HG02938 (cell line): ENCODE measurements around the gene FFAR1.
"Not testable (repeated sequence)": the region's sequence is repeated elsewhere in the genome, so short reads cannot be mapped to it uniquely, and the experiment has no call there.

Experiments used
- ATAC-seq: cut with Tn5 transposase; IDR thresholded peaks from one replicate; pipeline ENCODE4 v1.9.1; 2021; ENCODE audit warnings: mild to moderate bottlenecking, moderate library complexity; ENCODE audit not compliant: unreplicated experiment

The FFAR1 gene

DNA sequence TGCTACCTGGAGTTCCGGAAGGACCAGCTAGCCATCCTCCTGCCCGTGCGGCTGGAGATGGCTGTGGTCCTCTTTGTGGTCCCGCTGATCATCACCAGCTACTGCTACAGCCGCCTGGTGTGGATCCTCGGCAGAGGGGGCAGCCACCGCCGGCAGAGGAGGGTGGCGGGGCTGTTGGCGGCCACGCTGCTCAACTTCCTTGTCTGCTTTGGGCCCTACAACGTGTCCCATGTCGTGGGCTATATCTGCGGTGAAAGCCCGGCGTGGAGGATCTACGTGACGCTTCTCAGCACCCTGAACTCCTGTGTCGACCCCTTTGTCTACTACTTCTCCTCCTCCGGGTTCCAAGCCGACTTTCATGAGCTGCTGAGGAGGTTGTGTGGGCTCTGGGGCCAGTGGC lies 11.7 kb downstream of the FFAR1 start:
- not testable (repeated sequence) for ATAC-seq

DNA sequence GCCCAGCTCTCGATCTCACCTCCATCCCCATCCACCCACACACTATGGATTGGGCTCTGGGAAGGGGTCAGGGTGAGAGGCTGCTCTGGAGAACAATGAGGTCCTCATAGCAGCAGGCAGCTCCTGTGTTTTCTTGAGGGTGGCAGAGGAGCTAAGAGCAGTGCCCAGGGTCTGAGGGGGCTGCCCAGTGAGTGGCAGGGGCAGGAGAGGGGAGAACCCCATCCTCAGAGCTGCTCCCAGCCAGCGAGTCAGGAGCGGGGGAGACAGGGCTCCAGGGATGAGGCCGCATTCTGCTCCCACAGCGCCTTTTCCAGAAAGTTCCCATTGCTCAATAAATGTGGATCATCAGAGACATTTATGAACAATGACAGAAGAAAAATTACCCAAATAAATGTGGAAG lies 12.4 kb downstream of the FFAR1 start:
- ATAC-seq: not testable (repeated sequence)

DNA sequence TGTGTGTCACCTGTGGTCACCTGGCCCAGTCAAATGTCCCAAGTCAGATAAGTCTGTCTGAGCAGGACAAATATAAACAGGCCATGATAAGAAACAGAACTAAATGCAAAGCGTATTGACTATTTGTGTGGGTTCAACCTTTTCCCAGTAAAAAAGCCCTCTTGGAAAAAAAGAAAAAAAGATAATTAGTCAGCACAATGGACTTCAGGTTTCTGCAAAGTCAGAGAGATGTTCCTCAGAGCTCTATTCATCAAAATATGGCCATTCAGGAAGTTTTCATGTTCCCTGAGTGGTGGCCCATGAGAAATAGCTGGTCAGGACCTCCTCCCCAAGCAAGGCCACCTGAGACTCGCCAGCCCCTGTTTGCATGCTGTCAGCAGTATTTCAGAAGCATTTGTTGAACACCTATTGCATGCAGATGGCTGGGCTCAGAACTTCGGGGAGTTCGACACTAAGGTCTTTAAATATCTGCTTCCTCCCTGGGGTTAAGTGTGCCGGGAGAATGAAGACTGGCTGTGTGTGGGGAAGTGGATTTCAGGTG lies 13.2 kb downstream of the FFAR1 start:
- ATAC-seq: no peak

DNA sequence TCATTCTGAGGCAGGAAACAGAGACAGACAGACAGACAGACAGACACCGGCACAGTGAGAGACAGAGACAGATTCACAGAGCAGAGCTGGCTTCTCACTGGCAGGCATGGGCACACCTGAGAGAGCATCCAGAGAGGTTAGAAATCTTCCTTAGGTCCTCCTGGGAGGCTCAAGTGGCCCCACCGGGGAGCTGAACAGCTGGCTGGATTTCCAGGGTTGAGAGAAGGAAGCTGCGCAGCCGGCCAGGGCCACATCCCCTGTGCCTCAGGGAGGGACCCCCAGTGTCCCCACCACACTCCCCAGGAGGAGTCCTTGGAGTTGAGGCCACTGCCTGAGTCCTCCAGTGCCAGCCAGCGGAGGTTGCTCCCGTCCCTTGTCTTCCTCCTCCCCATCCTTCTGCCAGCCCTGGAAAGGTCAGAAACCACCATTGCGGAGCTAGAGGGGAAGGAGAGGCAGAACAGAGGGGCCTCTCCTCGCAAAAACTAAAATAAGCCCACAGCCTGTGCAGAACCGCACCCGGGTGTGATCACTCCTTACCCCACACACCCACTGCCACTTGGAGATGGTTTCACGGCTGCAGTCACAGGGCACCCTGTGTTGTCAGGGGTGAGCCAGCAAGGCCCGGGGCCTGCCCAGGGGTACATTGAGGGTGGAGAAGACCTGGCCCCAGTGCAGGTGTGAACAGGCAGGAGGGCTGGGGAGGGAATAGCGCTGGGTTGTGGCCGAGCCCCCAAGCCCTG lies 14.7 kb downstream of the FFAR1 start:
- no peak for ATAC-seq

DNA sequence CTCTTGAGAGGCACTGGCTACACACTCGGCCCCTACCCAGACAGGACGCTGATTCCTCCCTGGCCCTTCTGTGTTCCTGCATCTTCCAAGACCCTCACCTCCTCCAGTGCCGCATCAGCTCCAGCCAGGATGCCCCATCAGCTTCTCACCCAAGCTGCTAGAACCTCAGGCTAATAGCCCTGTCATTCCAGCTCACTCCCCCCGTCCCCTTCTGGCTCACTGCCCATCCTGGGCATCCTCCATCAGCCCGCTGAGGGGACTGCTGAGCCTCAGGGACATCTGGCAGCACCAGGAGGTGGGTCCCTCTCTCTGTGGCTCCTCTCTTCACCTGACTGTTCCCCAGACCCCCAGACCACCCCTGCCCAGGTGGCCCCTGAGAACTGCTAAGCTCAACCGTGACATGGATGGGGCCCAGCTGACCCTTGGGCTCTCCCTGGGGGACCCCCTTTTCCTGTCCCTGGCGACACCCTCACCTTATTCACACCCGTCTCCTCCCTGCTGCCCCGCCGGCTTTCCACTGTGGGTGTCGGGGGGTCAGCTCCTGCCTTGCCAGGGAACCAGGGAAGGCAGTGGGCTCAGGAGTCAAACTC lies 15.4 kb downstream of the FFAR1 start:
- ATAC-seq: no peak

DNA sequence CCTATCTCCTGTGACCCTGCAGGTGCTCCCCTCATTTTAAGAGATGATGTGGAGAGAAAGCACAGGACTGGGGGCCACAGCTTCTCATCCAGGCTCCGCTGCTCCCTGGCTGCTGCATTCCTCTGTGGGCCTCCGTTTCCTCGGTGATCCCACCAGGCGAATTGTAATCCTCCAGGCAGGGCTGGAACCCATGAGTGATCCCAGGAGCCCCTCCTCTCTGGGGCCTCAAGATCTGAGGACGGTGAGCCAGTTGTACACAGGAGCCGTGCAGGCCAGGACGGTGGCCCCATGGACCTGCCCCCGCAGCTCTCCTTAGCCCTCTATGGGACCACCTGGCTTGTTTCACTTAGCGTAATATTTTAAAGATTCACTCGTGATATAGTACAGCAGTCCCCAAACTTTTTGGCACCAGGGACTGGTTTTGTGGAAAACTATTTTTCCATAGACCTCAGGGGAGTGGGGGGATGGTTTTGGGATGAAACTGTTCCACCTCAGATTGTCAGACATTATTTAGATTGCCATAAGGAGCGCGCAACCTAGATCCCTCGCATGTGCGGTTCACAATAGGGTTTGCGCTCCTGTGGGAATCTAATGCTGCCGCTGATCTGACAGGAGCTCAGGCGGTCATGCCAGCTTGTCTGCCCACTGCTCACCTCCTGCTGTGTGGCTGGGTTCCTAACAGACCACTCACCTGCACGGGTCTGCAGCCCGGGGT lies 16.2 kb downstream of the FFAR1 start:
- ATAC-seq: no peak

DNA sequence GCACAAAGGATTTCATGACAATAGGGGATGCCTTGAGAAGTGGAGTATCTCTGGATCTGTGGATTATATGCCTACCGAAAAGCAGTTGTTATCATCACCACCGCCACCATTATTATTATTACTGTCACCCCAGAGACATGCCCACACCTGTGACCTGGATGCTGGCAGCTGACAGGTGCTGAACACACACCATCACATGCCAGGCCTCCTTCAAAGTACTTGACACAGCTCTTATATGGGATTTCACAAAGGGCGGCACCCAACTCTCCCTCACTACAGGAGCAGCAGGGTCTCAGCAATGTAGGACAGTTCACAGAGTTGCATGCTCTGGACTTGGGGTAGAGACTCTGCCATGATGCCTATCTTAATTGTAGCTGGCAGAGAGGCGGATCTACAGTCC lies 17.6 kb downstream of the FFAR1 start:
- ATAC-seq: no peak

DNA sequence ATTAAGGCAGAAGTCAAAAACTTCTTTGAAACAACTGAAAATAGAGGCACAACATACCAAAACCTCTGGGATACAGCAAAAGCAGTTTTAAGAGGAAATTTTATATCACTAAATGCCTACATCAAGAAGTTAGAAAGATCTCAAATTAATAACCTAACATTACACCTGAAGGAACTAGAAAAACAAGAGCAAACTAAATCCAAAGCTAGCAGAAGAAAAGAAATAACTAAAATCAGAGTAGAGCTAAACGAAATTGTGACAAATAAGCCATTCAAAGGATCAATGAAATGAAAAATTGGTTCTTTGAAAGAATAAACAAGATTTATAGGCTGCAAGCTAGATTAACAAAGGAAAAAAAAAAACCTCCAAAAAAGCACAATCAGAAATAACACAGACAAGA lies 20.7 kb downstream of the FFAR1 start:
- no peak for ATAC-seq

DNA sequence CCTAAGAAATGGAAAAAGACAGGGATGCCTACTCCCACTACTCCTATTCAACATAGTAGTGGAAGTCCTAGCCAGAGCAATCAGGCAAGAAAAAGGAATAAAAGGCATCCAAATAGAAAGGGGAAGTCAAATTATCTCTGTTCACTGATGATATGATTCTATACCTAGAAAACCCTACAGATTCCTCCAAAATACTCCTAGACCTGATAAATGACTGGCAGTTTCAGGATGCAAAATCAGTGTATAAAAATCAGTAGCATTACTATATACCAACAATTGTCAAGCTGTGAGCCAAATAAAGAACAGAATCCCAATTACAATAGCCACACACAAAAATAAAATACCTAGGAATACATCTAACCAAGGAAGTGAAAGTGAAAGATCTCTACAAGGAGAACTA lies 21.8 kb downstream of the FFAR1 start:
- no peak for ATAC-seq

DNA sequence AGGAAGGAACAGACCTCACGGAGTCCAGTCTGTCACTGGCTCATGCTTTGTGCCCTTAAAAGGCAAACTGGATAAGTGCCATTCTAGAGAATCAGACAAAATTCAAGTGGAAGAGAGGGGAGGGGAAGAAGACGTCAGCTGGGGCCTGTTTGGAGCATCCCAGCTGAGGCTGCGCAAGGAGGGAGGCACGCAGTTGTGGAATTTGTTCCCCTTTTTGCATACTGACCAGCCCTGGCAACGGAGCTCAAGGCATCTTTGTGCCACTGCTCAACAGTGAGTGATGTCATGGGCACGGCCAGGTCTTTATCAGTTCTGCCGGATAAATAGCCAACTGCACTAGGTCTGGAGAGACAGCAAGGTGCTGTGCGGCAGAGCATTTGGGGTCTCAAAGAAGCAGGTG lies 23.0 kb downstream of the FFAR1 start, which contains the start of gene GPR42:
Gene GPR42 (plus strand): TSS at position 347 of the 400 bp plus-strand sequence. CDS start 292 bp downstream, outside the sequence.
- ATAC-seq: no peak

DNA sequence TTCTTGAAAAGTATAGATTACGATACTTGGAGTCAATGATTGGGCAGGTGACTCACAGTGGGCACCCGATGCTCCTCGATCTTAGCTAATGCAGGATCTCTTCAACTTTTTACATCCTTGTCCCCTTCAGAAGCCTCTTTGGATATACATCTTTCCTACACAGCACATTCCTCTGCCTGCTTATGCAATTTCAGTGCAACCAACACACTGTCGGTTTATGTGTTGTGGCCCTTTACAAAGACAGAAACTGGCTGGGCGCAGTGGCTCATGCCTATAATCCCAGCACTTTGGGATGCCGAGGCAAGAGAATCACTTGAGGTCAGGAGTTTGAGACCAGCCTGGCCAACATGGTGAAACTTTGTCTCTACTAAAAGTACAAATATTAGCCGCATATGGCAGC lies 25.8 kb downstream of the FFAR1 start:
- no peak for ATAC-seq

DNA sequence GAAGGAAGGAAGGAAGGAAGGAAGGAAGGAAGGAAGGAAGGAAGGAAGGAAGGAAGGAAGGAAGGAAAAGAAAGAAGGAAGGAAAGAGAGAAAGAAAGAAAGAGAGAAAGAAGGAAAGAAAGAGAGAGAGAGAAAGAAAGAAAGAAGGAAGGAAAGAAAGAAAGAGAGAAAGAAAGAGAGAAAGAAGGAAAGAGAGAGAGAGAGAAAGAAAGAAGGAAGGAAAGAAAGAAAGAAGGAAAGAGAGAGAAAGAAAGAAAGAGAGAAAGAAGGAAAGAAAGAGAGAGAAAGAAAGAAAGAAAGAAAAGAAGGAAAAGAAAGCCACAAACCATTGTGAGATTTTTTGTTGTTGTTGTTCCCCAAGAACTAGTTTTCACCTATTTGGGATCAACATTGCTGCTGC lies 26.3 kb downstream of the FFAR1 start:
- not testable (repeated sequence) for ATAC-seq

DNA sequence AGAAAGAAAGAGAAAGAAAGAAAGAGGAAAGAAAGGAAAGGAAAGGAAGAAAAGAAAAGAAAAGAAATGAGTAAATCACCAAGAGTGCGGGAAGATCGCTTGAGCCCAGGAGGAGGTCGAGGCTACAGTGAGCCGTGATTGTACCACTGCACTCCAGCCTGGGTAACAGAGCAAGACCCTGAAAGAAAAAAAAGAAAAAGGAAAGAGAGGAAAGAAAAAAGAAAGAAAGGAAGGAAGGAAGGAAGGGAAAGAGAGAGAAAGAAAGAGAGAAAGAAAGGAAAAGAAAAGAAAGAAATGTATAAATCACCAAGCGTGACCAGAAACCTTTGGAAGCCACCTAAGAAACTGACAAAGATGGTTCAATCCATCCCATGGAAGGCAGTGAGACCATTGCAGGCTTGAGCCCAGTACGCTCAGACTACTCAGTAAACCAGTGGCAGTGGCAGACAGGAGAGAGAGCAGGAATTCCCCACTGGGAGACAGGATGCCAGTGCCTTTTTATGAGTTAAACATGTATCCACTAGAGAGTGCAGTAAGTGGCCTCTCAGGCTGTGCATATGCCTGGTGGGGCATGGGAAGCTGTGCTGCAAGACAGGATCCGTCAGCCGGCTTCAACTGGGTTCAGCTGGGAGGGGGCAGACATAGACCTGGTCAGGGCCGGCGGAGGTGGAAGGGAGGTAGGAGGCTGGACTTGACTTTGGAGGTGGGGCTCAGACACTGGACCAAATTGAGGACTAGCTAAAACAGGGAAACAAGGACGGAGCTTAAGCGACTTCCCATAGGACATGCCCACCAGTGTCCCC lies 28.0 kb downstream of the FFAR1 start:
- ATAC-seq: no peak

DNA sequence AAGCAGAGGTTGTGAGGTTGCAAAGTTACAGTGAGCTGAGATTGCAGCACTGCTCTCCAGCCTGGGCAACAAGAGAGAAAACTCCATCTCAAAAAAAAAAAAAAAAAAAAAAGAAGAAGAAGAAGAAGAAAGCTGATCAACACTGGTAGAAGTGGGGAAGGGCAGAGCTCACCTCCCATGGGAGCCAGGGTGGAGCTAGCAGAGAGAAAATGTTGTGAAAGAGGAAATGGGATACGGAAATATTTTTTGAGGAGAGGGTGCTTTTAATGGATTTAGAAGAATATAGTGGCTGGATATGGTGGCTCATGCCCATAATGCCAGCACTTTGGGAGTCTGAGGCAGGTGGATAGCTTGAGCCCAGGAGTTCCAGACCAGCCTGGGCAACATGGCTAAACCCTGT lies 30.0 kb downstream of the FFAR1 start:
- ATAC-seq: no peak

DNA sequence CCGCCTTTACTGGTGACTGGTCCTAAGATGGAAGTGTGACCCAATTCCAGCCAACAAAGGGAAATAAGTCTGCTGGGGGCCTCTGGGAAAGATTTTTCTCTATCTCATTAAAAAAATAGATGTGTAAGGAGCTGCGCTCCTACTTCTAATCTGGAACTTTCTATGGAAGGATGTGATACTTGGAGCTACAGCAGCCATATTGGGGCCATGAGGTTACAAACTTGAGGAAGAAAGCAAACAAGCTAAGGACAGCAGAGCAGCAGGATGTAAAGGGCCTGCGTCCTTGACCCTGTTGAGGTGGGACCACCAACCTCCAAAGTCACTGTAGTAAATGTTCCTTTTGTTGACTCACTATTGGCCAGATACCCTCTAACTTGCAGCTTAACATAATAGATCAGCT lies 30.7 kb downstream of the FFAR1 start:
- ATAC-seq: no peak

DNA sequence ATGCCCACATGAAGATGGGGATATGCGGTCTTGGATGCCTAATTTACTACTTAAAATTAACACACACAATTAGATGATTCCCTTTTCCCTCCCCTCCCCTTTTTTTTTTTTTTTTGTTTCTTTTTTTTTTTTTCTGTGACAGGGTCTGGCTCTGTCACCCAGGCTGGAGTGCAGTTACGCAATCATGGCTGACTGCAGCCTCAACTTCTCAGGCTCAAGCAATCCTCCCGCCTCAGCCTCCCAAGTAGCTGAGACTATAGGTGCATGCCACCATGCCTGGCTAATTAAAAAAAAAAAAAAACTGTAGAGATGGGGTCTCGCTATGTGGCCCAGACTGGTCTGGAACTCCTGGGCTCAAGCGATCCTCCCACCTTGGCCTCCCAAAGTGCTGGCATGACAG lies 31.8 kb downstream of the FFAR1 start:
- ATAC-seq: not testable (repeated sequence)

DNA sequence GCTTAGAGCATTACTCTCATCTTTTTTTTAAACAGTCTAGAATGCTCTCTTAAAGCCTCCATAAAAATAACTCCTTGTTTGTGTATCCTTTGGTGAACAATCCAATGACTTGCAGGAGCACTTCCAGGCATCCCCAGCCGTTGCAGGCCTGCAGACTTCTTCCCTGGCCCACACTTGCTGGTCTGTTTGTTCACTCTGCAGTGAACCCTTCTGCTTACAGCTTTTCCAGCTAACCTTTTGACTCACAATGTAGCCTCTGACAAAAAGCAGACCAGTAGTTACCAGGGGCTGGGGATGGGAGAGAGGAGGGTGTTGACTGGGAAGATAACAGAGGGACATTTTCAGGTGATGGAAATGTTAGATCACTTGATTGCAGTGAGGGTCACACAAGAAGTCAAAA lies 32.3 kb downstream of the FFAR1 start:
- no peak for ATAC-seq

DNA sequence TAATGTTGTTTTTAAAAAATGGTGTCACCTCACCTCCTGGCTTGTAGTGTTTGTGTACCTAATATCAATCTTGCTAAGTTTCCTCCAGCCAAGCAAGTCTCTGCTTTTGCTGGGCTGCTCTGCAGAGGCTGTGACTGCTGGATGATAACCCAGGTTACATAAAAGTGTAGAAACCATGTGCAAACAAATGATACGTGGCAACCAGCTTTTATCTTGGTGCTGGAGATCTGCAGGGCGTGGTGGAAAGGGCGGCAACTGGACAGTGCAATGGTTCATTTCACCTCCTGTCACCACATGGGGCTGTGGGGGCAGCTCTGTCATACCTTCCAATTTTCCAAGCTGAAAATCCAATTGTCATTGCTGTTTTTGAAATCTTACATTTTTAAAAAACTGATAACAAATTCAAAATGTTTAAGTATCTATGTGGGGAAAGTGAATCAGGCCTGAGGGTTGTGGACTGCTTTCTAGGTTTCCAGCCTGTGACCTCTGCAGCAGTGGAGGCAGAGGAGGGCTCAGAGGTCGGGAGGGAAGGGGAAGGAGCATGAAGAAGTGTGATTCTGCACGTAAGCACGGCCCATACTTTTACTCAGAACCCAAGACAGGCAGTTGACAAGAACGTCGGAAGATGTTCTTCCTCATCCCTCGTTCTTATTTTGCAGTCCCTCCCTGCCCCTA lies 32.9 kb downstream of the FFAR1 start:
- no peak for ATAC-seq

DNA sequence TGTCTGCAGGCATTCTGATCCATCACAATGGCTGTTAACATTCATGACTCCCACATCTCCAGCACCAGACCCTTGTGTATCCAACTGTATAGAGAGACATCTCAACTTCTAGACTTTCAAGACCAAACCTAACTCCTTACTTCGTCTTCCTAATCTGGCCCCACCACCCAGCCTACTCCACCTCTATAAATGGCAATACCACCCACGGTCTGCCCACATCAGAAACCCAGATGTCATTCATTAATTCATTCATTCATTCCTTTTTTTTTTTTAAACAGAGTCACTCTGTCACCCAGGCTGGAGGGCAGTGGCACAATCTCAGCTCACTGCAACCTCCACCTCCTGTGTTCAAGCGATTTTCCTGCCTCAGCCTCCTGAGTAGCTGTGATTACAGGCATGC lies 33.6 kb downstream of the FFAR1 start:
- no peak for ATAC-seq

DNA sequence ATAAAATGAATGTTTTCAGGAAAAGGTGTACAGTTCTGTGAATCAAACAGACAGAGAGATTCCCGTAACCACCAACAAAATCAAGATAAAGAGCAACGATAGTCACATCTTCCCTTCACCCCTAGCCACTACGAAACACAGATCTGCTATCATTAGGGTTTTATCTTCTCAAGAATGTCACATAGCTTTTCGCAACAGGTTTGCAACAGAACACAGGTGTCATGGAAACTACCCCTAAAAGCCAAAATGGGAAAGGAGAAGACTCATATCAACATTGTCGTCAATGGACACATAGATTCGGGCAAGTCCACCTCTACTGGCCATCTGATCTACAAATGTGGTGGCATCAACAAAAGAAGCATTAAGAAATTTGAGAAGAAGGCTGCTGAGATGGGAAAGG lies 34.2 kb downstream of the FFAR1 start:
- no peak for ATAC-seq
